ENCODE results near the gene TXNRD1.
"Not testable (repeated sequence)": the region's sequence is repeated elsewhere in the genome, so short reads cannot be mapped to it uniquely, and the experiment has no call there.

Gene TXNRD1

DNA sequence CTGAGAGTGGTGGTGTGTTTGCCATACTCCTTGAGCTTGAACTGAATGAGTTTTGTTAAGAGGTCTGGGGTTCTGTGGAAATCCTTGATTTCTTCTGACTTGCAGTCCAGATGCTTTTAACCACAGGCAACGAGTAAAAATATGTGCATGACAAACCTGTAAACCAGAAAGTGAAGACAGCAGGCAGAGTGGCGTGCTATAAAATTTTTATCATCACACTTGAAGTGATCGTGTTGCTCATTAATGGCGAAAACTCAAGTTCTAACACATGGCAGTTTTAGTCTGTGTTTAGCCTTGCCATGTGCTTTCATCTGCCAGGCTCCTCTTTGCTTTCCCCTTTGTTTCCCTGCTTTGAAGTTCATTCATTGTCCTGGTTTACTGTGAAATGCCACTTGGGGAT lies 28.0 kb downstream of the TXNRD1 start:
- no peak for DNase-seq

GRCh38 chr12:104243971-104244370 lies 28.4 kb downstream of the TXNRD1 start:
- peak in 1 of 3 experiments; percentile 92 for DNase-seq

DNA sequence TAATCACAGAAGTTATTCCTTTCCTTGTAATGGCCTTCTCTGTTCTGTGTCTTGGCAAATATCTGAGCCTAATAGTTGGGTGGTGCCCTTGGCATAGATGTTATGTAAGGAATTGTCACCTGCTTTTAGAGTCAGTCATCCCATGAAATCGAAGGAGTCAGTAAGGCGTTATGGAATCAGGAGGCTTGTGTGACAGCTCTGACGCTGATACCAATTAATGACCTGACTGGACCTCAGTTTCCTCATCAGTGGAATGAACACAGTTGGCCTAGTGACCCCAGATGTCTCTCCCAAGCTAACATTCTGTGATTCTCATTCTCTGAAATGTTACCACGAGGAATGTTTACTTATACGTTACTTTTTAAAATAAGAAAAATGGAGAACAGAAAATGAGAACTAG lies 32.1 kb downstream of the TXNRD1 start:
- no peak for DNase-seq

DNA sequence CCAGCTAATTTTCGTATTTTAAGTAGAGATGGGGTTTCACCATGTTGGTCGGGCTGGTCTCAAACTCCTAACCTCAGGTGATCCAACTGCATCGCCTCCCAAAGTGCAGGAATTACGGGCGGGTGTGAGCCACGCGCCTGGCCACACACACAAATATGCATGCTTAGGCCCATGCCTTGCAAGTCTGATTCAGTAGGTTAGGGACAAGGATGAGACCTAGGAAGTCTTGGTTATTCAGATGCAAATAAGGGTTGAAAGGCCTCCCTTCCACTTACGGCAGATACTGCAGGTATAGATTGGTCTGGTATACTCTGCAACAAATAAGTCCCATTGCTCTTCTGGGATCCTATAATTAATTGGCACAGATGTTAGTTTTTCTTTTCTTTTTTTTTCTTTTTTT lies 32.9 kb downstream of the TXNRD1 start:
- DNase-seq = no peak

DNA sequence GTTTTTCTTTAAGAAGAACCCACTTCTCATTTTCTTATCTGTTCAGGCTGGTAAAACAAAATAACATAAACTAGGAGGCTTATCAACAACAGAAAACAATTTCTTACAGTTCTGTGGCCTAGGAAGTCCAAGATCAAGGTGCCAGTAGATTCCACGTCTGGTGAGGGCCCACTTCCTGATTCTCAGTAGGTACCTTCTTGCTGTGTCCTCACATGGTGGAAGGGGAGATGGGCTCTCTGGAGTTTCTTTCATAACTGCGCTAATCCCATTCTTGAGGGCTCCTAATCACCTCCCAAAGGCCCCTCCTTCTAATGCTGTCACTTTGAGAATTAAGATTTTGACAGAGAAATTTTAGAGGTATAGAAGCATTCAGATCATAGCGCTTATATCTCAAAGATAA lies 33.4 kb downstream of the TXNRD1 start:
- DNase-seq = no peak

- no peak for DNase-seq
Observed at GRCh38 chr12:104249898-104250297, 34.3 kb downstream of the TXNRD1 start.

GRCh38 chr12:104250366-104251125 lies 35.0 kb downstream of the TXNRD1 start:
- no peak for DNase-seq

DNA sequence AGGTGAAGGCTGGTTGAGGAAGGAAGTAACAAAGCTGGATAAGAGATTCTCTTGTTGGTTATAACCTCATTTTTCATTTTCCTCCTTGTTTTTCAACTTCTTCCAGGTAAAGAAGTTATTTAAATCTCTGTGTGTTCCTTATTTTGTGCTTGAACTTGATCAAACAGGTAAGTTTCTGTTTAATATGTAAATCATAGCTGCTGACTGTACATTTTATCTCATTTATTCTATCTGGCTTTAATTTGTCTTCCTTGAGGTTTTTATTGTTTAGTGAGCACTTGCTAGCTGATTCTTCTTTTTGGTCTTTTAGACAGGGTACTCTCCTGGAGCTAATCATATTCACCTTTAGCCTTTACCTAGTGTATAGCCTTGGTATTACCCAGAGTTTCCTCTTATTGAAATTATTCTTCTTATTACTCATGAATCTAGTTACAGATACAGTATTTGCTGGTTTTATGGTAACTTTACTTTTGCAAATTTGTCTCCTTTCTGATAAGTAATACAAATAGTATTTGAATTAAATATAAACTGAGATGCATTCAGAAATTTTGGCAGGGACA lies 42.4 kb downstream of the TXNRD1 start:
- DNase-seq = no peak

DNA sequence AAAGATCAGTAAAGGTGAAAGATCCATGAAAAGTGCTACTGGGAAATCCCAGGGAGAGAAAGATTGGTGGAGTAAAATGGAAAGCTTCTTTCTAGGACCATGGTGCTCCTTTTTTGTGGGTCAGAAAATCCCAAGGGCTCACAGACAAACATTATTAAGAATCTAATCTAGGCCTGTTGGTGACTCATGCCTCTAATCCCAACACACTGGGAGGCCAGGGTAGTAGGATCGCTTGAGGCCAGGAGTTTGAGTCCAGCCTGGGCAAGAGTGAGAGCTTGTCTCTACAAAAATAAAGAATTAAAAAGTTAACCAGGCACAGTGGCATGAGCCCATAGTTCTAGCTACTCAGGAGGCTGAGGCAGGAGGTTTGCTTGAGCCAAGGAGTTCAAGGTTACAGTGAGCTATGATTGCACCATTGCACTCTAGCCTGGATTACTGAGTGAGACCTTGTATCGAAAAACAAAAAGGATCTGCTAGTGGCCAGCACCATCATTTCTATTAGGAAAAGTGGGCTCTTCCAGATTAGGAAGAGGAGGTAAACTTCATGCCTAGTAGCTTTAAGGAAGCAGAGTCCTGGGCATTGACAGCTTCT lies 43.0 kb downstream of the TXNRD1 start:
- DNase-seq = no peak

- DNase-seq = no peak
Observed at GRCh38 chr12:104263026-104263425, 47.4 kb downstream of the TXNRD1 start.

GRCh38 chr12:104263580-104264358 lies 48.2 kb downstream of the TXNRD1 start:
- peak in 2 of 3 experiments; percentile 44 to 79 for DNase-seq

GRCh38 chr12:104265436-104265835 lies 49.9 kb downstream of the TXNRD1 start:
- DNase-seq = not testable (repeated sequence)

DNA sequence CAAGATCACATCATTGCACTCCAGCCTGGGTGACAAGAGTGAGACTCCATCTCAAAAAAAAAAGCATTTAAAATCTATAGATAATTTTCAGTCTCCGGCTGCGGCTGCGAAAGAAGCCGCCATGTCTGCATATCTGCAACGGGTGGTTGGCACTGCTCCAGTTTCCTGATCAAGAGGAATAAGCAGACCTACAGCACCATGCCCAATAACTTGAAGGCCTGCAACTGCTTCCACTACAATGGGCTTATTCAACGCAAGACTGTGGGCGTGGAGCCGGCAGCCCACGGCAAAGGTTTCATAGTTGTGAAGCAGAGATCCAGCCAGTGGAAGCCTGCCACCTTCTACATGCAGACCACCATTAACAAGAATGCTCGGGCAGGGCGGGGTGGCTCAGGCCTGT lies 57.4 kb downstream of the TXNRD1 start:
- DNase-seq = no peak

- no peak for DNase-seq
Observed at GRCh38 chr12:104273503-104273902, 57.9 kb downstream of the TXNRD1 start.

GRCh38 chr12:104274811-104275210 lies 59.2 kb downstream of the TXNRD1 start:
- DNase-seq = no peak

- DNase-seq = peak in 2 of 3 experiments; percentile 31 to 47
Observed at GRCh38 chr12:104275689-104276088, 60.1 kb downstream of the TXNRD1 start.

DNA sequence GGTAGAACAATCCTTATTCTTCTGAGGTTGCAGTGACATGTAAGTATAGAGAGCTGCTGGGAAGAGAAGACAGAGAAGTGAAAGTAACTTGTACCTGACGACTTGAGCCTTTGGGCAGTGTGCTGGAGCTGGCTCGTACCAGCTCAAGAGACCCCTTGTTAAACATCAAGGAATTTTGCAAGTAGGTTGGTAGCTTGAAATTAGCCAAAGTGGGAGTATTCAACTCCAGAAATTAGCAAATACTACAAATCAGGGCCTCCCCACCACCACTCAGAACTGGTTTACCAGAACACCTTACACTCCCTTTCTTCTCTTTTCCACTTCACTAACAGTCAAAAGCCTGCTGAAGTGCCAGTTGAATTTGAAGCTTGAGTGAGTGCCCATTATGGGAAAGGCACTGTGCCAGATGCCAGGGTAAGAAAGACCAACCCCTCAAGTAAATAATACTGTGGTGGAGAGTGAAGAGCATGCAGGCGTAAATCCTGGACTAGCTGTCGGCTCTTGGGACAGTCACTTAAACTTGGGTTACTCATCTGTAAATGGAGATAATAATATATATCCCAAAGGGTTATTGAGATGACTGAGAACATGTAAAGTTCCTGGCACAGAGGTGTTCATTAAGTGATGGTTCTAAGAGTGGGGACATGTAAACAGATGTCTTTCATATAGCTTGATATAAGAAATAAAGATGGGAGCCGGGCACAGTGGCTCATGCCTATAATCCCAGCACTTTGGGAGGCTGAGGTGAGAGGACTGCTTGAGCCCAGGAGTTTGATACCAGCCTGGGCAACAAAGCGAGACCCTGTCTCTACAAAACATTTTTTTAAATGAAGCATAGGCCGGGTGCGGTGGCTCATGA lies 60.9 kb downstream of the TXNRD1 start:
- peak; percentile 48 to 98 (median 85) for DNase-seq

DNA sequence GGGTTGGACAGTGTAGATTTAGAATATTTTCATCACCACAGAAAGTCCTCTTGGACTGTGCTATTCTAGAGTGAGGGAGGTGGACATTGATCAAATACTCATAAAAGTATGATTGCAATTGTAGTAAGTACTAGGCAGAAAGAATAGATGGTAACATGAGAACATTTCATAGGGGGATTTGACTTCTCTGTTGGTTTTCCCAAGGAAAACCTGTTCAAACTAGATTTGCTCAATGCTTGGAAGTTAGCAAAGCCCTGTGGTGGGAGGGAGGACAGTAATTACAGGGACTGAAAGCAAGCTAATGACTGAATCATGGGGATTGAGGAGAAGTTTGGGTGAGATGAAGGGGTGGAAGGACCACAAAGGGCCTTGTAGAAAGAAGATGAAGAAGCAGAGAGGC lies 63.6 kb downstream of the TXNRD1 start:
- DNase-seq = no peak

GRCh38 chr12:104280111-104280510 lies 64.5 kb downstream of the TXNRD1 start:
- DNase-seq = no peak

DNA sequence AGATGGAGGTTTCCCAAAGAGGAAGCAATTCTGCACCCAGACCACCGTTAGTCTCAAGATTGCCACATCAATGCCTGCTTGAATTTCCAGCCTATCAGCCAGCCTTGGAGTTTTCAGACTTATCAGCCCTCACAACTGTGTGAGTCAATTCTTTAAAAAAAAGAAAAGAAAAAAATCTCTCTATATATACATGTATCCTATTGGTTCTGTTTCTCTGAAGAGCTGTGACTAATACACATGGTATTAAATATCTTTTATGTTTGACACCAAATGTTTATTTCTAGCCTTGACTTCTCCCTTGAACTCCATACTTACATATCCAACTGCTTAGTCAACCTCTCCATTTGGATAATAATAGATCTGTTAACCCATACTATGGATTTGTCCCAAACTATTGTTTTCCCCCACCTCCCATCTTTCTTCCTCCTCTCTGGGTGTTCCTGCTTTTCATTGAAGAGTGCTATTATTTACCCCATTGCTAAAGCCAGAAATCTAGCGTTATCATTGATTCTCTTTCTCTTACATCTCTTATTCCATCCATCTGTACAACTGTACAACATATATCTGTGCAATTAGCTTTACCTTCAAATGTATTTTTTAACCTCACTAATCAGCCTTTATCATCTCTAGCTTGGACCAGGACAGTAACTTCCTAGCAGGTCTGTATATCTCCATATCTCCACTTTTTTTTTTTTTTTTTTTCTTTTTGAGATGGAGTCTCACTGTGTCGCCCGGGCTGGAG lies 65.3 kb downstream of the TXNRD1 start:
- no peak for DNase-seq

- no peak for DNase-seq
Observed at GRCh38 chr12:104281636-104282035, 66.1 kb downstream of the TXNRD1 start.

GRCh38 chr12:104282109-104282508 lies 66.5 kb downstream of the TXNRD1 start:
- DNase-seq = no peak

All from NCI-H1417 (cell line).